GM18861 (cell line): ENCODE results near the gene NRTN.

Experiments used
- ATAC-seq: cut with Tn5 transposase; IDR thresholded peaks from one replicate; pipeline ENCODE4 v1.9.1; 2021; ENCODE audit not compliant: unreplicated experiment

The NRTN gene

DNA sequence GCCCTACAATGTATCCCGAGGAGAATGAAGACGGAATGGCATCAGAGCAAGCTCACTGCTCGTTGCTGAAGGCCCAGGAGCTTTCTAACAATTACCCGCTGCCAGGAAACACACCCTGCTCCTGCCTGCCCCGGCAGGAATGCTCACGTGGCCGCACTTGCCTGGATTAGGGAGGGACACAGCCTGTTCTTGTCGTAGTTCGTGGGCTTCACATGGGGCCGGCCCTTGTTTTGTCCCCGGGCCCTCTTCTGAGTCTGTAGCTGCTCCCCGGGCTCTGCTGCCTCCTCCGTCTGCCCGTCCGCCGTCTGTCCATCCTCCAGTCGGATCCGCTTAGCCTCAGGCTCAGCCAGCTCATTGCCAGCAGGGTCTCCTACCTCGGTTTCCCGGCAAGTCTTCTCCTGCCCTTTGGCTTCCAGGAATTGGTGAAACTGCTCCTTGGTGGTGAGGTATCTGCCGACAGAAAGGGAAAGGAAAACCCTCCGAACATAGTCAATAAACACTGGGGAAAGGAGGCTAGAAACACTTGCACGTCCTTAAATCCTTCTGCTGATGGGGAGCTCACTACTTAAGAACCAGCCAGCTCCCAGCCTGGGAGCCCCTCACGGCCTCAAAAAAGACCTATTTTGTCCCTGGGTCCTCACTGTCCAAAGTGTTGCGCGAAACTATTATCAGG lies 14.8 kb upstream of the NRTN start:
- no peak for ATAC-seq

DNA sequence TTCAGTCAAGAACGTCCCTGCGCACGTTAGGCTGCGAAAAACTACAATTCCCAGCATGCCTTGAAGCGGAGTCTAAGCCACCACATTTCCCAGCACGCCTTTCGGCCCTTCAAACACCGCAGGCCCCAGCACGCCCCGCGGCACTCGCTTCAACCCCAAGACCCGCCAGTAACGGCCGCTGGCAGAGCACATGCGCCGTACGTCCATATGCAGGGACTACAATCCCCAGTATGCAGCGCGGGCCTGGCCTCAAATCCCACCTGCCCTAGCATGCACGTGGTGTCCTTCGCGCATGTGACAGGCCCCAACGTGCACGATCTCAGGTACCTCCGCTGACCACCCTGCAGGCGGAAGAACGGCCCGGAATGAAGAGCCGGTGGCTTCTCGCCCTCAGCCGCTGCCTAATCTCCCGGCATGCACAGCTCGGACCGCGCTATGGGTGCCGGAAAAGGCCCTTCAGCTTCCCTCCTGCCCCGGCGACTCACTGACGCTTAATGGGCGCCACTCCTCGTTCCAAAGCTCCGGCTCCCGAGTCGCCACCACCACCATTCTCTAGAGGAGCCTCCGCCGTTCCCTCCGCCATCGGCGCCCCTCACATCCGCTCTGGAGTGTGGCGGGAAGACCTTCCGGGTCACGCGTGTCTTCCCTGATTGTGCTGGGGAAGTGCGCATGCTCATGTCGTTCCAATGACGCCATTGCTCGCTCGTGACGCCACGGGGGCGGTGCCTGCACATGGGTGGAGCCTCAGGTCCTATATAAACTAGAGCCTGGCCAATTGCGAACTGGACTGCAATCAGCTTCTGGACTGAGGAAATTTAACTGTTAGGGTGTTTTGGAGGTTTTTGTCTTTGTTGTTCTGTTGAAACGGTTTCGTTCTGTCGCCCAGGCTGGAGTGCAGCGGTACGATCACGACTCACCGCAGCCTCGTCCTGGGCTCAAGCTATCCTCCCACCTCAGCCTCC lies 14.0 kb upstream of the NRTN start, which contains the start of gene DUS3L:
Gene DUS3L (minus strand): TSS at position 605 of the 962 bp plus-strand sequence. CDS start 22 bp downstream, at position 583.
- peak; percentile 87 for ATAC-seq

DNA sequence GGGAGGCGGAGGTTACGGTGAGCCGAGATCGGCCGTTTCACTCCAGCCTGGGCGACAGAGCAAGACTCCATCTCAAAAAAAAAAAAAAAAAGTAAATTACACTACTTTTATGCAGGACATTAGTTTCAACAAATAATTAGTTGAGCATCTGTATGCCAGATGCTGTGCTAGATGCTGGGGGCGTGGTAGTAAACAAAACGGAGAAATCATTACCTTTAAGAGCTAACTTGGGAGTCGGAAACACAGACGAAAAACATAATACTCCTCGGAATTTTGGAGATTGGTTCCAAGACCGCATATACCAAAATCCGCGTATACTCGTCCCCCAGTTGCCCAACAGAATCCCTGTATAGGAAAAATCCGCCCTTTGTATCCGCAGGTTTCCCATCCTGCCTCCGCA lies 12.6 kb upstream of the NRTN start:
- no peak for ATAC-seq

DNA sequence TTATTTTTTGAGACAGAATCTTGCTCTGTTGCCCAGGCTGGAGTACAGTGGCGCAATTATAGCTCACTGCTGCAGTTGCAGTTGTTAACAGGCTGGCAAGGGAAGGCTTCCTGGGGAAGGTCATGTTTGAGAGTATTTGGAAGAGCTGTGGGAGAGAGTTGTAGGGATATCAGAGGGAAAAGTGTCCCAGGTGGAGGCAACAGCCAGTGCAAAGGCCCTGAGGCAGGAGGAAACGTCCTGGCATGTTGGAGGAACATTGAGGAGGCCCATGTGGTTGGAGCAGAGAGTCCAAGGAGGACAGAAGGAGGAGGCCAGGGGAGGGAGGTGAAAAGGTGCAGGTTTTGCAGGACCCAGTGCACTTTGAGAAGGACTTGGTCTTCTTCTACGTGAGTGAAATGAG lies 11.7 kb upstream of the NRTN start:
- no peak for ATAC-seq

DNA sequence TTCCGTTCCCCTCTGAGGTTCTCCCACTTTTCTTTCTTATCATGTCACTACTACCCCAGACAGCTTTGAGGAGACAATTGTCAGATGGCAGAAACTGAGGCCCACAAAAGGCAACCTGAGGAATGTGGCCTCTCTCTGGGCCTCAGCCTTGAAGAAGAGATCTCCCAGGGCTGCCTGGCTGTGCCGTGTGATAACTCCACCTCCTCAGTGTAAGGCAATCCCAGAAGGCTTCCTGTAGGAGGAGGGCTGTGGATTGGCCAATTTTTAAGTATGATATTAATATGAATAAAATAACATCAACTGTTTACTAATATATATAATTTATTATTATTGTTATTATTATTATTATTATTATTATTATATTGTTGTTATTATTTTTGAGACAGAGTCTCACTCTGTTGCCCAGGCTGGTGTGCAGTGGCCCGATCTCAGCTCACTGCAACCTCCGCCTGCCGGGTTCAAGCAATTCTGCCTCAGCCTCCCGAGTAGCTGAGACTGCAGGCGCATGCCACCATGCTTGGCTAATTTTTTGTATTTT lies 9.4 kb upstream of the NRTN start:
- ATAC-seq = no peak

DNA sequence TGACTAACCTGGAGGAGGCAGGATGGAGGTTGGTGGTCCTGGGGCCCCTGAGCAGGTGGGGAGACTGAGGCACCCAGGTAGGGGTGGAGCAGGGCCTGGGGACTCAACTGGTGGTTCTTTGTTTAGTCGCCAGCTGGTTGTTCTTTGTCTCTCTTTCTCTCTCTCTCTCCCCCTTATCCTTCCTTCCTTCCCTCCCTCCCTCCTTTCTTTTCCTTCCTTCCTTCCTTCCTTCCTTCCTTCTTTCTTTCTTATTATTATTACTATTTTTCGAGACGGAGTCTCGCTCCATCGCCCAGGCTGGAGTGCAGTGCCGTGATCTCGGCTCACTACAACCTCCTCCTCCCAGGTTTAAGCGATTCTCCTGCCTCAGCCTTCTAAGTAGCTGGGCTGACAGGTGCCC lies 6.6 kb upstream of the NRTN start:
- ATAC-seq = no peak

DNA sequence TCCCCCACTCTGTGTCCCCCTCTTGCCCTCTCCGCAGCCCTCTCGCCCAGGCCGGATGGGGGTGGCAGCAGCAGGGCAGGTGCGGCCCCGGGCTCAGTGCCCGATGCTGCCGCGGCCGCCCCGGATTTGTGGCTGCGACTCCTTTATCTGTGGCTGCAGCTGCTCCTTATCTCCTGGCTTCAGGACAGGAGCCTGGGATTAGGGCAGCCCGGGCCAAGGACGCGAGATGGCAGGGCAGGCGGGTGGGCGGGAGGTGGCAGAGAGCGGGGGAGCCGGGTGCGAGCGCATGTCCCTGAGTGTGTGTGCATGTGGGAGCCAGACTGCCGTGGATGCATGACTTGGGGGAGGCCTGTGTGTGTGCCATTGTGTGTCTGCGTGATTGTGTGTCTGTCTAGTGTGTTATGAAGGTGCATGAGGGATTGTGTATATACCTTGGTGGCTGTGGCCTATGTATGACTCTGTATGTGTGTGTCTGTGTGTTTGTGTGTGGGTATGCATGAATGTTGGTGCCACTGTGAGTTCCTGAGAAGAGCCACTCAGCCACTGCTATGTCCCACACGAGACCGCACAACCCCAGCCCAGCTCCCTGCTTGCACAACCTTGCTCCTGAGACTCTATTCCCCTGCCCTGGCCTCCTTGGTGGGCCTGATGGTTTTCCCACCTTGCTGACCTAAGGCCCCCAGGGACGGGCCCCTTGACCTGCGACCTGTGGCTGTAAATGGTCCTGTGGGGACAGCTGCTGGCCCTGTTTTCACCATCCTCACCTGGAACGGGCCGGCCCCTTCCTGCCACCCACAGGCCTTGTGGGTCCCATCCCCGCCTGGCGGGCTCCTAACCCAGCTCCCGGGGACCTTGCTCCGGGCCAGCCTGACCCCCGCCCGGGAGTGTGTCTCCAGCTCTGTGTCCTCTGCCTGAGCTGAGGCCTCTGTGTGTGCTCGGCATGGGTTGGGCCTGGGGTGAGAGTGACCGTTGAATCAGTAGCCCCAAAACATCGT lies 5.3 kb upstream of the NRTN start:
- no peak for ATAC-seq

DNA sequence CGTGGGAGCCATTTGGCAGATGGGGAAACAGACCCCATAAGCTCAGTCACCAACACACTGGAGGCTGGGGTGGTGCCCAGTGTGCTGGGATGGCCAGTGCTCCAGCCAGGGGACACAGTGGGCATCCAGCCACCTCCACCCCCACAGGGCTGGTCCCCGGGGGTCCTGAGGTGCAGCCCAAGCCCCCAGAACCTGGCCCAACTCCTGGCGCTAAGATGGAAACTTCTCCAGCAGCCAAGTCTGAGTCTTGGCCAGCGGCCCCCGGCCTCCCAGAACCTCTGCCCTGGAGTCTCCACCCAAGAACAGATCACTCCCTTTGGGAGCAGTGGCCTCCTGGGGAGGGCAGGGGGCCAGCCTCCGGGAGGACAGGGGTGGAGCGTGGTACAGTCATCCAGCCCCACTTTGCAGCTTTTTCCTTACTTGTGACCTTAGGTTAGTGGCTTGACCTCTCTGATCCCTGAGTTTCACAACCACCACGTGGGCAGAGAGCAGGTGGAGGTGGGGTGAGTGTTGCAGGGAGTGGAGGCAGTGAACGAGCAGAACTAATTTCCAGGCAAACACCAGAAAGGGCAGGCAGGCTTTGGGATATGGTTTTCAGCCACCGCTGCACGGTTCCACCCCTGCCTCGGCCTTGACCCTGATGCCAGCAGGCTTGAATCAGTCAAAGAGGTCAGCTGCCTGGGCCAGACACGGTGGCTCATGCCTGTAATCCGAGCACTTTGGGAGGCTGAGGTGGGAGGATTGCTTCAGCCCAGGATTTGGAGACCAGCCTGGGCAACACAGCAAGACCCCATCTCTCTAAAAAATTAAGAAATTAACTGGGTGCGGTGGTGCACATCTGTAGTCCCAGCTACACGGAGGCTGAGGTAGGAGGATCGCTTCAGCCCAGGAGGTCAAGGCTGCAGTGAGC lies 4.3 kb upstream of the NRTN start:
- ATAC-seq = no peak

DNA sequence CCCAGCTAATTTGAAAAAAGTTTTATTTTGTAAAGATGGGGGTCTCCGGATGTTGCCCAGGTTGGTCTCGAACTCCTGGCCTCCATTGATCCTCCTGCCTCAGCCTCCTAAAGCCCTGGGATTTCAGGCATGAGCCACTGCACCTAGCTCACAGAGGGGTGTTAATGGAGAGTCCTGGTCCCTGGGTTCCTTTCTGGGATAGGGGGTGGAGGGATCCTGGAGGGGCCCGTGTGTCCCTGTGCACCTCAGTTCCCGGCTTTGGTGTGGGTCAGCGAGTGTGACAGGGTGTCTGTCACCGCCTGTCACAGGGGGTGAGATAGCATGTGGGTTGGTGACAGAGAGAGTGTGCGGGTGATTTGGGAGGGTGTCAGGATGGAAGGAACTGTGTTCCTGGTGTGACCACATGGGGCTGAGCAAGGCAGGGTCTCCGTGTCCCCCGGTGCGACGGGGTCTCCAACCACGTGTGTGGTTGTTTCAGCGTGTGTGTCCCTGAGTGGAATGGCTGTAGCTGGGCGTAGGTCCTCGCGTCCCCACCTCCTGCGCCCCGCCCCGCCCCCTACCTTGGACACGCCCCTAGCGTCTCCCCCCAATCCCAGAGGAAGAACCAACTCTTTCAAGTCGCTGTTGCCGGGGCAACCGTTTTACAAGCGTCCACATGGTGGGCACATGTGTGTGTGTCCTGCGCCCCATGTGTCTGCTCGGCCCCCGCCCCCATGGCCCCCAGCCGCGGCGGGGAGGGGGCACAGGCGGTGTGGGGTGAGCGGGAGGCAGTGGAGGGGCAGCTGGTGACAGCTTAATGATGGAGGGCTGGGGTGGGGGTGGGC lies 2.9 kb upstream of the NRTN start:
- ATAC-seq = no peak

DNA sequence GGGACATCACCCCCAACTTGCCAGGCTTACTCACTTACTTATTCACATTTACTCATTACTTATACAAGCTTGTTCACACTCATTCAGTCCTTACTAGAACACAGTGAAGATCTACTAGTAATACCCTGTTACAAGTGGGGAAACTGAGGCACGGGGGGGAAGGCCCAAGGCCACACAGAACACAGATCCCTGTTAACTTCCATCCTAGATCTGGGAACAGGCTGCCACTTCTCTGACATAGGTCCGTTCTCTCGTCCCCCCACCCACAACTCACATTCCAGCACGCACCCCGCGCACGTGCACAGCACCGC lies 1.5 kb upstream of the NRTN start:
- no peak for ATAC-seq

DNA sequence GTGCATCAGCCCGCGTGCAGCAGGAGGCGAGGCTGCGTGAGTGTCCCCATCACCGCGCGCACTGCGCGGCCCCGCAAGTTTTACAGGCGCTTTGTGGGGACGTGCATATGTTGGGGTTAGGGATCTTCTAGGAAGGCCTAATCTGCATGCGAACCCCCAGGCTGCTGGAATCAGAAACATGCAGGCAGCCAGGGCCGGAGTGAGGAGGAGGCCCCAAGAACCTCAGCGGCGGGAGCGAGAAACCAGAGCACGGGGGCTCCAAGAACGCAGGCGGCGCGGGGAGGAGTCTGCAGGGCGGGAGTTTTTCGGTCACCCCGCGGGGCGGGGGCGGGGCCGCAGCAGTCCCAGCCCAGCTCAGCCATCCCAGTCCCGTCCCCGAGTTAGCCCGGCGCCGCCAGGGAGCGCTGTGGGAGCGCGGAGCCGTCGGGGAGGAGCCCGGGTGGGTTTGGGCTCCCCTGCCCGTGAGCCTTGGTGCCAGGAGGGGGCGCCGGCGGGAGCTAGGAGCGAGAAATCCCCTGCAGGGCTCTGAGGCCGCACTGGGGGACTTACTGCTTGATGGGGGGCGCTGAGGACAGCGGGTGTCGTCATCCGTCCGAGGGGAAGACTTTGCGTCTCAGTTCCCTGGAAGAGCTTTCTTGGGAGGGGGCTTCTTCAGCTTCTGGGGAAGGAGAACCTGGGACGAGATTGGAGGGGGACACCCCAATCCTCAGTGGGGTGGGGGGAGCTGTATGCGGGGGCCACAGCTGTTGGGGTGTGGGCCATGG lies 933 bp upstream of the NRTN start:
- peak; percentile 78 for ATAC-seq

DNA sequence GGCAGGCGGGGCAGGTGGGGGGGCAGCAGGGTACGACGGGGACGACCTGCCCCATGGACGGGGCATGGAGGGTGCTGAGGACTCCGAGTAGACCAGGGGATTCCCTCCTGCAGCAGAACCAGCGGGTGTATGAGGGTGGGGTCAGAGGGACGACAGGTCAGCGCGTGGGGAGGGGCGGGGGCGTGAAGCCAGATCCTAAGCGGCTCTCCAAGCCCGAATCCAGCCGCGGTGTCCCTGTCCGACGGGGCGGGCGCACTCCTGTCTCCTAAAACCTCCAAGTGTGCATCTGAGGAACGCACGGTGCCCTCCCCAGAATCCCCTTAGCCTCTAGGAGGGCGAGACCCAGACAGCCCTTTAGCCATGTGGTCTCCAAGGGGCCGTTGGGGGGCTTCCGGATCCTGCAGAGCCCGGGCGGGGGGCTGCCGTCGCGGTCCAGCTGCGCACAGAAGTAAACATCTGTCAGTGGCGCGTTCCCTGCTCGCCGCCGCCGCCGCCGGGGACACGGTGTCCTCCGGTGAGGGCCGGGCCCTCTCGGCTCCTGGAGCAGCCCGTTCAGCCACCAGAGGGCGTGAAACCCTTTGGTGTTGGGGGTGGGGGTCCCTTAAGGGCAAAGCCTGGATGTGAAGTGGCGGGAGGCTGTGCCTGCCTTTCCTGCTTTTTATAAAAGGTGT lies 730 bp downstream of the NRTN start:
- ATAC-seq = no peak

DNA sequence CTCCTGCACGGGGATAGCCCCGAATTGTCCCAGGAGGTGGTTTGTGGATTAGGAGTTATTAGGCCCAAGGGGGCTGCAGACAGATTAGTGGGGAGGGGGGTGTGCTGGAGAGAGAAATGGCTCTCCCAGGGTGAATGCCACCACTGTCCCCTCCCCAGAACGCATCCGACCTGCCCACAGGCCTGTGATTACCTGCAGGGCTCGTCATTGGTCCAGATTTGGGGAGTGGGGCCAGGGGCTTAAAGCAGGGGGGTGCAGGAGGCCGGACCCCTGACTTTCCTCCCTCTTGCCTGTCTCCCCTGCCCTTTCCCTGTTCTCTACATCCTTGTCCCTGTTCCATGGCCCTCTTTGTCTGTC lies 1.2 kb downstream of the NRTN start:
- ATAC-seq = no peak

DNA sequence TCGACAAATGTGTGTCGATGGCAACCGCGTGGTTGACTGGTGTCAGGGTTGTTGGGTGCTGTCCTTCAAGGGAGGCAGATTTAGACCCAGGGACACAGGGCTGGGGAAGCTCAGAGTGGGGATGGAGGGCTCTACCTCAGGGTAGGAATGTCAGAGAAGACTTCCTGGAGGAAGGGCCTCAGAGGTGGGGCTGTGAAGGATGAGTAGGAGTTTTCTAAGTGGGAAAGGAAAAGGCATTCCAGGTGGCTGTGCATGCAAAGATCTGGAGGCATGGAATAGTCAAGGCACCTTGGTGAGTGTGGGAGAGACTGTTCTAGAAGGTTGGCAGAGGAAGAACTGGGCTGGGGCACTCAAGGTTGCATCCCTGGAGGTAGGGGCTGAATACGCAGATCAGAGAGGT lies 2.0 kb downstream of the NRTN start:
- ATAC-seq = no peak

DNA sequence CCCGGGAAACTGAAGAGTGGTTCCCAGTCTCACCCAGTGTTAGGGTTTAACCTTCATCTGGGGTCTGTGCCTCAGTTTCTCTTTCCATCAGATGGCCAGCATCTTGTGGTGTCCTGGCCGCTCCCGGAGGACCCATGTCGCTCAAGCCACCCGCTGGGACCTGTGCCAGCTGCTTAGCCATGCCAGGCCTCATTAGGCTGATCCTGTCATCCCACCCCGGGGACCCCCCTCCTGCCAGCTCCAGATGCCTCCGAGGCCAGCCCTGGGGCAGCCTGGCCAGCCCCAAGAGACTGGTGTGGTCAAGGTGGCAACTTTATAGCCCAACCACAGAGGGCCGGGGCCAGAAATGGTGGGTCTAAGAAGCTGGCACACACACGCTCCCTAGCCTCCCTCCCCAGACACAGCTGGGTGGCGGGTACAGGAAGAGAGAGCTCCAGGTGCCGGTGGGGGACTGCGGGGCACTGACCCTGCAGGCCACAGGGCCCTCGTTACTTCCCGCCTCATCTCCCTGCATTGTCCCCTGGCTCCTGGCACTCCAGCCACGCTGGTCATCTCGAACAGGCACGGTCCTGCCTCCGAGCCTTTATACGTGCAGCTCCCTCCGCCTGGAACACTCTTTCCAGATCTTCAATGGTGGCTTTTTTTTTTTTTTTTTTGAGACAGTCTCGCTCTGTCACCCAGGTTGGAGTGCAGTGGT lies 3.4 kb downstream of the NRTN start:
- ATAC-seq = no peak

DNA sequence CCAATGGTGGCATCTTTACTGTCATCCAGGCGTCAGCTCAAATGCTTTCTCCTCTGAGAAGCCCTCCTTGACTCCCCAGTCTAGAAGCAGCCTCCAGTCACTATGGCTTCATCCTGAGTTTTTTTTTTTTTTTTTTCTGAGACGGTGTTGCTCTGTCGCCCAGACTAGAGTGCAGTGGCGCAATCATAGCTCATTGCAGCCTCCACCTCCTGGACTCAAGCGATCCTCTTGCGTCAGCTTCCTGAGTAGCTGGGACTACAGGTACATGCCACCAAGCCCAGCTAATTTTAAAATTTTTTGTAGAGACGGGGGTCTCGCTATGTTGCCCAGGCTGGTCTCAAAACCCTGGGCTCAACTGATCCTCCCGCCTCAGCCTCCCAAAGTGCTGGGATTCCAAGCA lies 4.2 kb downstream of the NRTN start:
- no peak for ATAC-seq

DNA sequence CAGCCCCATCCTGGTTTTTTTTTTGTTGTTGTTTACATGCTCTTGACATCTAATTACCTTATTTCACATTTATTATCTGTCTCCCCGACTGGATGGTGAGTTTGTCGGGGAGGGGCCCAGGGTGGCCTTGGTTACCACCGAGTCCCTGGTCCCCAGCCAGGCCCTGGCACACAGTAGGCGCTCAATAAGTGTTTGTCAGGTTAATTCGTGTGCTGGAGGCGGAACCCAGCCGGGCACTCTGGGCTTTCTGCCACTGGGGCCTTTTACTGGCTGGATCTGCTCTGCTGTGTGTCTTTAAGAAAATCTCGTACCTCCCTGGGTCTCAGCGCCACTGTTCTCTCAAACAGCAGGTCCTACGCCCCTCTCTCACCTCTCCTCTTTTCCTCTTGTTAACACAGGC lies 4.6 kb downstream of the NRTN start:
- no peak for ATAC-seq
